Dermis blood vessel endothelial cell (primary cell): Measurements from ENCODE around the gene POLR1G. TPM values are rescaled to one million over a fixed set of nuclear protein-coding genes. Genes with fewer than 3 reads are reported as not detected.
A peak's percentile ranks its signal among the peaks of the same experiment; 100 is the strongest.
"Not testable (repeated sequence)": the region's sequence is repeated elsewhere in the genome, so short reads cannot be mapped to it uniquely, and the experiment has no call there.

Experiments
- DNase-seq: peaks from one replicate; pipeline ENCODE4 v3.0.0; 2010
- total RNA-seq: library from RNA; depleted of rRNA; stranded (reverse); fragments of >200 nt; gene quantifications from 2 replicates; pipeline ENCODE4 v1.2.3, GENCODE V29; 2014

POLR1G gene
- total RNA-seq, 1 donor from 2014 or later = 9.5 TPM

DNA sequence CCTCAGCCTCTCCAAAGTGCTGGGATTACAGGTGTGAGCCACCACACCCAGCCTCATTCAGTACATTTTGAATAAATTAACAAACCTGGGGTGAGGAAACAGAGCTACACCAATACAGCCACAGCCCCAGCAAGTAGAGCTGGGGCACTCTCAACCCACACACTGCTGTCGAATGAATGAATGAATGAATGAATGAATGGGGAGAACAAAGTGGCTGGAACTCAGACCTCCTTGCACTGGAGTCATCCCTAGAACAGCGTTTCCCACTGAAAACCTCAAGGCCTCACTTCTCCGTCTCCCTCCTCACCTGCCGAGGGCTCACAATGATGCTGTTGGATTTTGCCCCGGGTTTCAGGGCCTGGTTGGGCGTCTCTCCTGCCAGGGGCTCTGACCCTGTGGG is 14.4 kb downstream of the POLR1G start:
- no peak for DNase-seq

DNA sequence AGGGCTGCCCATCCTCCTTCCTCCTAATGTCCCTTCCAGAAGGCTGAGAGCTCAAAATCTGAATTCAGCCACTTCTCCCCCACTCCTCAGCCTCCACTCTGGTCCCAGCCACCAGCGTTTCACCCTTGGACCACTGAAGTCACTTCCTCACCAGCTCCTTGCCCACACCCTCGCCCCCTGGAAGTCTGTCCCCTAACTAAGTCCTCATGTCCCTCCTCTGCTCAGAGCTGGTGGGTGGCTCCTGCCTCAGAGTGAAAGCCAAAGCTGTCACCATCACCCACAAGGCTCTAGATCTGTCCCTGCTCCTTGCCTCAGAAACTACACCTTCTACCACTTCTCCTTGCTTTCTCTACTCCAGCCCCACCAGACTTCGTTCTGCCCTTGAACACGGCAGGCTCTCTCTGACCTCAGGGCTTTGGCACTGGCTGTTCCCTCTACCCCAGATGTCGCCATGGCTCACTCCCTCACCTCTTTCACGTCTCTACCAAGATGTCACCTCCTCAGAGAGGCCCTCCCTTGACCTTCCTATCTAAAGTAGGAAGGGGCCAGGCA is 15.6 kb downstream of the POLR1G start:
- DNase-seq = no peak

DNA sequence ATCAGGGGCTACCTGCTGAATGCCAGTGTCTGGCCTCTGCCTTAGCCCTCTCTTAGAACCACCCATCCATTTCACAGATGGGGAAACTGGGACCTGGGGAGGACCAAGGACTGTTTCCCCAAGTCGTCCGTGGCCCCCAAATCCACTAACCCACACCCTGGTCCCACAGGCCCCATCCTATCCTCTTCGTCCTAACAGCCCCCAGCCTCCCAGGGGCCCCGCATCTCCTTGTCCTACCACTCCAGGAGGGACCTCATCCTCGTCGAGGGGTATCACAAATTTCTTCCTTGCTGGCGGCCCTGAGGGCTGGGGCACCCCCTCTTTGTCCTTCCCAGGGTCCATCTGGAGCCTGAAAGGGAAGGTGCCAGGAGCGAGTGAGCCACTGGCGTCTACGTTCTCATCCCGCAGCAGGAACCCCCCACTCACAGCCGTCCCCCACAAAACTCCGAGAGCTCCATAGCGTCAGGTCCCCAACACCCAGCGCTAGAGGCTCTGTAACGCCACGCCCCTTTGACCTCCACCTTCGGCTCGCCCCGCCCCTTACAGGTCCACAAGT is 16.7 kb downstream of the POLR1G start:
- no peak for DNase-seq

DNA sequence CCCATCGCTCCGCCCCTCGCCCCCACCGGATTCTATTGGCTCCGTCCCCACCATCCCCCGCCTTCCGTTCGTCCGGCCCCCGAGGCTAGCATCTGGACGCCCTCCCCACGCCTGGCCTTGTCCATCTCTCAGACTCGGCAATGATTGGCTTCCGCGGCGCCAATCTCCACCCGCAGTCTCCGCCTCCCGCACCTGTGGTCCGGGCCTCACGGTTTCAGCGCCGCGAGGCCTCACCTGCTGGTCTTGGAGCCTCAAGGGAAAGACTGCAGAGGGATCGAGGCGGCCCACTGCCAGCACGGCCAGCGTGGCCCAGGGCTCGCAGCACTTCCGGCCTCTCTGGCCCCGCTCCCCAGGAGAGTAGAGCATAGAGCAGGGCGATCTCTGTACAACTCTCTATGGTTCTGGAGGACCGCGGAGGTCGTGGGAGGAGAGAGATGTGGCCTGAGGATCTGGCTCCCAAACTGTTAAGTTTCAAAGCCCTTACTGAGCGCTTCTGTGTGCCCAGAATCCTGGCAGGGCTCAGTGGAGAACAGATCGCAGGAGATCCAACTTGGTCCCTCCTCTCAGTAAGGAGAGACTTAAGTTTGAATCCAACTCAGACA is 17.2 kb downstream of the POLR1G start, which contains the start of gene ERCC1:
ERCC1 (minus strand) TSS at position 329 of the 602 bp plus-strand sequence. CDS start 543 bp downstream, outside the sequence.
- peak; percentile 96 for DNase-seq

DNA sequence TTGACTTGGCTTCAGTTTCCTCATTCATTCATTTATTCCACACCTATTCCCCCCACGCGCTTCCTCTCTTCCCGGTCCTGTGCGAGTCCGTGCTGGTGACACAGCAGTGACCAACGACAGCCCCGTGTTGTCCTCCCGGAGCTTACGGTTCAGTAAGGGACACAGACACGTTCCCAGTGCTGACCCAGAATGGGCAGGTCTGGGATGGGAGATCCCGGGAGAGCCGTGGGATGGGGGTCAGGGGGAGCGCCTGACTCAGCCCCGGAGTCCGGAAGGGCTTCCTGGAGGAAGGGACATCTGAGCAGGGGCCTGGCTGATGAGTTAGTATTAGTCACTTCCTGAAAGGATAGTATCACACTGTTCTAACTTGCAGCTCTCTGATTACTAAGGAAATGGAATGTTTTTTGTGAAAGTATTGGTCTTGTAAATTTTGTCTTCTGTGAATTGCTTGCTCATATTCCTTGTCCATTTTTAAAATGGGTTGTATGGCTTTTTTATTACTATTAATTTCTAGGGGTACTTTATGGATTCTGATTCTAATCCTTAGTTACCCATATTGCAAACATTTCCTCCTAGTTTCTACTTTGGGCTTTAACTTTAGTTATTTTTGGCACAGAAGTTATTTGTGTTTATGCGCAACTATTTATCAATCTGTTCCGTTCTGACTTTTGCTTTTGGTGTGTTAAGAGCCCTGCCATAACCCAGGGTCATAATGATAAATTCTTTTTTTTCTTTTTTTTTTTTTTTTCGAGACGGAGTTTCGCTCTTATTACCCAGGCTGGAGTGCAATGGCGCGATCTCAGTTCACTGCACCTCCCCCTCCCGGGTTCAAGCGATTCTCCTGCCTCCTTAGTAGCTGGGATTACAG is 18.0 kb downstream of the POLR1G start:
- DNase-seq = peak; percentile 97

DNA sequence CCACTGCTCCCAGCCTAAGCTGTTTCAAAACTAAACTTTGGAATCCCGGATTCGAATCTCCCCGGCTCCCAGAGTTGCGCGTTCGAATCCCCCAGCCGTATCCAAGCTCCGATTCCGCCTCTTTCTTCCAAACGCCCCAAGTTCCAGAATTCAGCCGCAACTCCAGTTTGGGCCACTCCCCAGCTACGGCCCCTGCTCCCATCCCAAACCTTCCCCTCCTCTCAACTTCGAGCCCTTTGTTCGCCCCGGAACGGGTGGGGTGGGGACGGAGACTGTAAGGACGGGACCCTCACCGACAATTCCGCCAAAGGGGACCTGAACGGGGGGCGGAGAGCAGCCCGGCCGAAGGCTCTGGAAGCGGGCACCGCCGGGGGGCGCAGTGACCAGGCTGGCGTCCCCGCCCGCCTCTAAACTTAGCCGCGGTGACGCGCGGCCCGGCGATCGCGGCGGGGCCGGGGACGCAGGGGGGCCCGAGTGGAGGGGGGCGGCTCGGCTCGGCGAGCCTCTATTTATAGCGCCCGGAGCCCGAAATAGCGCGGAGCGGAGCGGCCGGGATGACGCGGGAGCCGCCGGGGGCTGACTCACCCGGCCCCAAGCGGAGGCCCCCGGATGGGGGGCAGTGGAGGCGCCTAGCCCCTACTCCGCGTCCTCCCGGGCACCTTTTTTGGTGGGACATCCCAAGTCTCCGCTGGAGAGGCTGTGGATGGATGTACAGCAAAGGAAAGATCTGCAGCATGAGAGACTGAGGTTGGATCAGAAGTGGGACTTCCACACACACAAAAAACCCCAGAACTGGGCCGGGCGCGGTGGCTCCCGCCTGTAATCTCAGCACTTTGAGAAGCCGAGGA is 22.2 kb downstream of the POLR1G start:
- DNase-seq = peak; percentile 56

DNA sequence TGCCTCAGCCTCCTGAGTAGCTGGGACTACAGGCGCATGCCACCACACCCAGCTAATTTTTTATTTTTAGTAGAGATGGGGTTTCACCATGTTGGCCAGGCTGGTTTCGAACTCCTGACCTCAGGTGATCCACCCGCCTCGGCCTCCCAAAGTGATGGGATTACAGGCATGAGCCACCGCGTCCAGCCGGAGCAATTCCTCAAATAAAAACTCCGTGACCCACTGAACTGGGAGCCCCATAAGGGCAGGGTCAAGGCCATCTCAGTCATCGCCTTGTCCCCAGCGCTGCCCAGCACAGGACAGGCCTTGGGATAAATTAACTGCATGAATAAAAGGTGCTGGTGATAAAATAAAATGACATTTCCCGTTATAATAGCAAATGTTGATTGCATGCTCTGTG is 23.5 kb downstream of the POLR1G start:
- not testable (repeated sequence) for DNase-seq

DNA sequence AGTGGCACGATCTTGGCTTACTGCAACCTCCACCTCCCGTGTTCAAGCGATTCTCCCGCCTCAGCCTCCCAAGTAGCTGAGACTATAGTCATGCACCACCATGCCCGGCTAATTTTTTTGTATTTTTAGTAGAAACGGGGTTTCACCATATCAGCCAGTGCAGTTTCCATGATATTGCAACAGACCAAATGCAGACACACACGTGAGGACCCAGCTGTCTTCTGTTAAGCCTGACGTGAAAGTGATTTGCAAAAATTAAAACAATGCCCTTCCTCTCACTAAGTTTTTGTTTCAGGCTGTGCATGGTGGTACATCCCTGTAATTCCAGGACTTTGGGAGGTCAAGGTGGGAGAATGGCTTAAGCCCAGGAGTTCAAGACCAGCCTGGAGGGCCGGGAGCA is 24.6 kb downstream of the POLR1G start:
- not testable (repeated sequence) for DNase-seq

DNA sequence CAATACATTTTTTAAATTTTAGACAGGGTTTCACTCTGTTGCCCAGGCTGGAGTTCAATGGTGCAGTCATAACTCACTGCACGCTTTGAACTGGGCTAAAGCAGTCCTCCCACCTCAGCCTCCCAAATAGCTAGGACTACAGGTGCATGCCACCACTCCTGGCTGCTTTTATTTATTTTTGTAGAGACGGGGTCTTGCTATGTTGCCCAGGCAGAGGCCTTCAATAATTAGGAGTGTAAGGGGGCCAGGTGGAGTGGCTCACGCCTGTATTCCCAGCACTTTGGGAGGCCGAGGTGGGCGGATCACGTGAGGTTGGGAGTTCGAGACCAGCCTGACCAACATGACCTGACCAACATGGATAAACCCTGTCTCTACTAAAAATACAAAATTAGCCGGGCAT is 26.1 kb downstream of the POLR1G start:
- DNase-seq = not testable (repeated sequence)

DNA sequence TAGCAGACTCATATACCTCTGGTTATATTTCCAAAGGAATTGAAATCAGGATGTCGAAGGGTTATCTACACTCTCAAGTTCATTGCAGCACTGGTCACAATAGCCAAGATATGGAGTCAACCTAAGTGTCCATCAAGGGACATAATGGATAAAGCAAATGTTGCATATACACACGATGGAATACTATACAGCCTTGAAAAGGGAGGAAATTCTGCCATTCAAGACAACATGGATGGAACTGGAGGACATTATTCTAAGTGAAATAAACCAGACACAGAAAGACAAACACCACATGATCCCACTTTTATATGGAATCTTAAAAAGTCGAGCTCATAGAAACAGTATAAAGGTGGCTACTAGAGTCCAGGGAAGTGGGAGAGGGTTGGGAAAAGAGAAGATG is 30.9 kb downstream of the POLR1G start:
- no peak for DNase-seq

DNA sequence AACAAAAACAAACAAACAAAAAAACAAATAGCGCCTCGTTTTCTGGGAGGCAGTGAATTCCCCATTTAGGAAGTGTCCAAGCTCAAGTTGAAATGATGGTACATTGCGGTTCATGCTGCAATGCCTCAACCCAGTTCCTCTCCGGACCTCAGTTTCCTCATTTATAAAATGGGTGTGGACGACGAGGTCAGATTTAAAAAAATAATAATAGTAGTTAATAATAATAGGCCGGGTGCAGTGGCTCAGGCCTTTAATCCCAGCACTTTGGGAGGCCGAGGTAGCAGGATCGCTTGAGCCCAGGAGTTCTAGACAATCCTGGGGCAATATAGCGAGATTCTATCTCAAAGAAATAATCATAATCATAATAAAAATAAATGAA is 32.7 kb downstream of the POLR1G start:
- no peak for DNase-seq

DNA sequence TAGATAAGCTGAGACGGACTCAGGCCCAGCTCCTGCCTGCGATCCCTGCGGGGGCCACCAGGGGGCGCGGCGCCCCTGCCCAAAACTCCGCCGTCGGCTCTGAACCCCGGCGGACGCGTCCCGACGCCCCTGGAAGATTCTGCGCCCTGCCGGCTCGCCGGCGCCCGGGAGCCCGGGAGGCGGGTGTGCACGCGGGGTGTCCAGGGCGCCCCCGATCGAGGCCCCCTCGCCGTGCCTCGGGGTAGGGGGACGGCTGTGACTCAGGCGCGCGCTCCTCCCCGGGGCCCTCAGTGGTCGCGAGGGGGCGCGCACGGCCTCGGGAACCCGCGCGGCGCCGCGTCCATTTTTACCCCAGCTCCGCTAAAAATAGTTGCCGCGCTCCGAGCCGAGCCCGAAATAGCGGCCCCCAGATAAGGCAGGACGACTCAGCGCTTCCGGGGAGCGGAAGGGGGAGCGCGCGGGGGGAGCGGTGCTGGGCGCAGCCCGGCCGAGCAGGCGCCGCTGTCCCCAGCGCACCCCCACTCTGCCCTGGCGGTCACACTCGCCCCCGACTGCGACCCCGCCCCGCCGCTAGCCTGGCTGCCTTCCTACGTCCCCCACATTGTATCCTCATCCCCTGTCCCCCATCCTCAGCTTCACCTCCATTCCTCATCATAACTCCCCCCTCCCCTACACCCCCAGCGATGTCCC is 33.3 kb downstream of the POLR1G start:
- DNase-seq = peak; percentile 82

DNA sequence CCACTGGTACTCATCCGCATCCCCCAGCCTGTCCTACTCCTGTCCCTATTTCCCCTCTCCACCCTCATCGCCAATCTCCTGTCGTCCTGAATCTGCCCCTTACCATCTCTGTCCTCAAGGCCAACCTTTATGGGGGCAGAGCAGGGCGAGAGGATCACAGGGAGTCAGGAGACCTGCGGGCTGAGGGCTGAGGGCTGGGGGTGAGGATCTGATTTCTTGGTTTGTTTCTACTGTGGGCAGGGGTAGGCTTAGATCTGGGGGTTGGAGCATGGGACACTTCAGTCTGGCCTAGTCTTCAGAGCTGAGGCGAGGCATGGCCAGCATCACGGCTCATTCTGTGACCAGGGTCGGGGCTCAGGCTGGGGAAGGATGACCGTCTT is 33.8 kb downstream of the POLR1G start:
- DNase-seq = no peak

DNA sequence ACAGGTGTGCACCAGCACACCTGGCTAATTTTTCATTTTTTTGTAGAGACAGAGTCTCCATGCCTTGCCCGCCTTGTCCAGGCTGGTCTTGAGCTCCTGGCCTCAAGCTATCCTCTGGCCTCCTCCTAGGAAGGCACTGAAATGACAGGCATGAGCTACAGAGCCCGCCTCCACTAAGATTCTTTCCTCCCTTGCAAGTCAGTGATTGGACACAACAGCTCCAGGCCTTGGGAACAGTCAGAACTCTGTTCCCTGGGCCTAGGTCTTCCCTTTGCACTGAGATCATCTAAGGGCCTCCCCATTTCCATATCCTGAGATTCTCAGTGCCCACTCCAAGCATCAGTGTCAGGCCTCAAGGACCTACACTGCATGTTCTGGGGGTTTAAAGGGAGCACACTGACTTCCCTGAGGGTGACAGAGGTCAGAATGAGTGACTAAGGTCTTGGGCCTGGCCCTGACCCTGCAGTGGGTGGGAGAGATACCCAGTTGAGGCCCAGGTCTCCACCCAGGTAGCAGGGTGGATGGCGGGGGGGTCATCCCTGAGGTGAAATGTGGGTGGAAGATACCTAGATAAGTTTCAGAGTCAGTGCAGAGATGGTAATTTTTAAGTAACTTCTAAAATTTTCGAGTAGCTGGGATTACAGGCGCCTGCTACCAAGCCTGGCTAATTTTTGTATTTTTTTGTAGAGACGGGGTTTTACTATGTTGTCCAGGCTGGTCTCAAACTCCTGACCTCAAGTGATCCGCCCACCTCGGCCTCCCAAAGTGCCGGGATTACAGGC is 34.6 kb downstream of the POLR1G start:
- DNase-seq = peak; percentile 47

DNA sequence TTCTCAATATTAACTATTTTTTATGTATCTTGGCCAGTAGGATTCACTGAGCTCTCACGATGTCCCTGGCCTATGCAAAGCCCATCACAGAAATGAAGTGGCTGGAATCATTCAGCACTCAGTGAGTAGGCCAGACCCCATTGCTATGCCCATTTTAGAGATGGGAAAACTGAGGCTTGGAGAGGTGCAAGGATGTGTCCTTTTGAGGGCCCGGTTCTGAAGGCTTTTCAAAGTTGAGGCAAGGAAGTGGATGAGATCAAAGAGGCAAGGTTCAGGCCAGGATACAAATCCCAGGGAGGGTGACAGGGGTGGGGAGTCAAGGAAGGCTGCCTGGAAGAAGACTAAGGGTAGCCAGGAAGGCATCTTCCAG is 35.9 kb downstream of the POLR1G start:
- DNase-seq = no peak

DNA sequence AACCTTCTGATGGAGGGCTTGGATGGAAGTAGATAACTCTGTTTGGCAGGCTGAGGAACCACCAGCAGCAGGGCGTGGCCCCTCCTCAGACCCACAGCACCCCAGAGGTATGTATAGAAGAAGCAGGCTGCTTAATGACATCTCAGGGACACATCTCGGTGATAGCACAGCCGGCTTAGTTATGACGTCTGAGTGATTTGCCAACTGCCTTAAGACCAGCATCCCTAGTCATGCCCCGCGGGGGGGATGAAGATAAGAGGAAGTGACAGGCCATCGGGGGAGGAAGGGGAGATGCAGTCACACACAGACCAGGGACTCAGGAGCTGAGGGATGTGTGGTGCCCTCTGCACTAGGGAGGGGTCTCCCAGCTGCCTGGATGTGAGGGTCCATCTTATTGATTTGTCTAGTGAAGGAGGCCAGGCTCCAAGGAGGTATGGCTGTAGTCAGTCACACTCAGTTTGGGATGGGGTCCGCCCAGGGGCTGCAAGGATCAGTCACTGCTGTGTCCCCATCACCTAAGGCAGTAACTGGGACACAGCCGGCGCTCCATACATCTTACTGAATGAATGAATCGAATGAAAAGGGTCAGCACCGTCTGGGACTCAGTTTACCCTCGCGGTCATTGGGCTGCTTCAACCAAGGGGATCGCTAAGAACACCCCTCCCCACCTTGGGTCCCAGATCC is 36.5 kb downstream of the POLR1G start:
- DNase-seq = peak; percentile 51

DNA sequence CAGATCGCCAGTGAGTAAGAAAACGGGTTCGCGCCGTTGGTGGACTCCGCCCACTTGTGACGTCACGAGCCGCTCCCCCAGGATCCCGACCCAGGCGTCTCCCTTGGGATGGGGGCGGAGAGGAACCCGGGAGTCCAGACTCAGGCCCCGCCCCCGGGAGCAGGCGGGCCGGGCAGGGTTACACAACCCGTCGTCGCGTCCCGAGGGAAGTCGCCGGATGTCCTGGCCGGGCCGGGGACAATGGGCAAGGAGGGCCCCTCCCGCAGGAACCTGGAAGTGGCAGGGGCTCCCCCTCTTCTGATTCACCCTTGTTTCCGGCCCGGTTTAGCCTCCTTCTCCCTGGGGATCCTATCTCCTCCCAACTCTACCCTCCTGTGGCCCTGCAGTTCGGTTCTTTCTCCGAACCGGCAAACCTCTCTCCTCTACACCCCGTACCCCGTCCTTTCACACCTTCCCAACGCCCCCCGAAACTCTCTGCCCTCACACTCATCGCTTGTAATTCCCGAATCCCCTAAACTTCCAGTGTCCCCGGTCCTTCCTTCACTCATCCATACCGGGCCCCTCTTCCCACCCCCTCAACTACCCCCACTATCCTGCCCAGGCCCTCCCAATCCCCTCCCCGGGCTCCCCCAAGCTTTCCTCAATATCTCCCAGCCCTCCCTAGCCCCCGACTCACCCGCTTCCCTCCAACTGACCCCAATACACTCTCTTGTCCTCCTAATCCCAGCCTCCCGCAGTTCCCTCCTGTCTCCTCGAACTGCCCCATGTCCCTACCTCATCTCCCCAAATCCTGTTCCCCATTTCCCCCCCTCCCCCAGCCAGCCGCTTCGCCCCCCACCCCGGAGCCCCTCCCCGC is 37.2 kb downstream of the POLR1G start:
- peak; percentile 93 for DNase-seq

DNA sequence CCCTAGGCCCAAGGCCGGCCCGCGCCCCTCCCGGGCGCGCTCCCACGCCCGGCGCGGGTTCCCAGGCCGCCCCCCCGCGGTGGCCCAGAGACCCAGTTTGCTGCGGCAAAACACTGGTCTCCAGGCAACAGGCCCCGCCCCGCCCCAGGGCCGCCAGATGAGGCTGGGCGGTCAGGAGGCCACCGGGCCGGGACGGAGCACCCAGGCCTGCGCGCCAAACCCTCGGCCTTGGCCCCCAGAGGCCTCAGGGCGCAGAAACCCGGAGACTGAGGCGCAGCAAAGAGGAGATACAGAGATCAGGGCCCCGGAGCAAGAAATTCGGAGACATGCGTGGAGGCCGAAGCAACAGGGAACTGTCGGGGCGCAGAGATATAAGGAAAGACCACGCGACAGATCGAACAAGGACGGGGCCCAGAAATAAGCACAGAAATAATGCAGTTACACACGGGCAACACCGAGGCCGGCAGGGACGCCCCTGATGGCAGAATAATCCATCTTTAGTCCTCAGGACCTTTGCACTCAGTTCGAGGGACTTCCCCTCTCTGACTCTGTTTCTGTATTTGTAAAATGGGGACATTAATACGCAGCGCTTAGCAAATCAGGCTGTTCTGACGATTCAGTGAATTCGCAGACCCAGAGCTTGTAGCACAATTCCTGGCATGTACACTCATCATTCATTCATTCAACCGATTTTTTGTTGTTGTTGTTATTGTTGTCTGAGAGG is 38.0 kb downstream of the POLR1G start:
- DNase-seq = peak; percentile 92

DNA sequence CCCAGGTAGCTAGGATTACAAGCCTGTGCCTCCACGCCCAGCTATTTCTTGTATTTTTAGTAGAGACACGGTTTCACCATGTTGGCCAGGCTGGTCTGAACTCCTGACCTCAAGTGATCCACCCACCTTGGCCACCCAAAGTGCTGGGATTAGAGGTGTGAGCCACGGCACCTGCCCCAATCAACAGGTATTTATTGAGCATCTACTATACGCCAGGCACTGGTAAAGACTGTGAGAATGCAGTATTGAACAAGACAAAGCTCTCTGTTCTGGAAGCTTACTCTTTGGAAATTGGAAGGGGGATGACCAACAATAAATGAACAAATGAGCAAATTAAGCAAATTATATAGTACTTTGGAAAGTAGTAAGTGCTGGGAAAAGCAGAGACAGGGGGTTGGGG is 38.7 kb downstream of the POLR1G start:
- no peak for DNase-seq
